Keratinocyte (primary cell): Measurements from ENCODE around the gene CUEDC1. TPM values are rescaled to one million over a fixed set of nuclear protein-coding genes. Genes with fewer than 3 reads are reported as not detected.

Experiments used
- DNase-seq: peaks from one replicate; pipeline ENCODE4 v3.0.0-alpha.2; 2011; ENCODE audit warnings: low read depth, missing footprints, low spot score
- FAIRE-seq: peaks from 2 replicates; lab custom pipeline; 2011; peaks lifted over from hg19 to GRCh38; lab: Jason Lieb, UNC
- H2AFZ ChIP-seq: 2 replicates; pipeline ENCODE4 v1.6.0; 2012; ENCODE audit warnings: low read length, control low read depth, inconsistent platforms; ENCODE audit not compliant: control insufficient read depth
- H3K27ac ChIP-seq: 2 replicates; pipeline ENCODE4 v1.5.1; 2011; ENCODE audit warnings: low read length; ENCODE audit not compliant: control insufficient read depth, insufficient read depth
- H3K27me3 ChIP-seq: 3 replicates; pipeline ENCODE4 v1.6.0; 2011; ENCODE audit warnings: low read length; ENCODE audit not compliant: control insufficient read depth, insufficient read depth; ENCODE audit errors: extremely low read depth
- H3K36me3 ChIP-seq, 2 experiments: 2 replicates in 1 of 2; 3 replicates in 1 of 2; pipeline ENCODE4 v1.5.1; 2011; ENCODE audit warnings: low read length in 2 of 2, mild to moderate bottlenecking in 1 of 2; ENCODE audit not compliant: control insufficient read depth in 2 of 2, insufficient read depth in 2 of 2; ENCODE audit errors: extremely low read depth in 1 of 2
- H3K4me1 ChIP-seq: 3 replicates; pipeline ENCODE4 v1.5.1; 2011; ENCODE audit warnings: low read length; ENCODE audit not compliant: control insufficient read depth, insufficient read depth; ENCODE audit errors: extremely low read depth
- H3K4me2 ChIP-seq: 3 replicates; pipeline ENCODE4 v1.6.0; 2011; ENCODE audit warnings: low read depth, low read length; ENCODE audit not compliant: control insufficient read depth, insufficient read depth; ENCODE audit errors: extremely low read depth
- H3K4me3 ChIP-seq, 3 experiments: fragments of 200-600 bp in 1 of 3; sonication (generic) in 1 of 3; 2 replicates in 2 of 3; 3 replicates in 1 of 3; pipeline ENCODE4 v1.5.1; 2011 to 2016; ENCODE audit warnings: low read length in 3 of 3, mild to moderate bottlenecking in 3 of 3, control low read depth in 2 of 3, inconsistent platforms in 1 of 3, low read depth in 1 of 3, mixed read lengths in 1 of 3, mixed run types in 1 of 3, moderate library complexity in 1 of 3; ENCODE audit not compliant: control insufficient read depth in 2 of 3, insufficient read depth in 2 of 3; ENCODE audit errors: extremely low read depth in 1 of 3
- H3K79me2 ChIP-seq: 2 replicates; pipeline ENCODE4 v1.6.0; 2012; ENCODE audit warnings: low read length; ENCODE audit not compliant: control insufficient read depth, insufficient read depth
- H3K9ac ChIP-seq: 3 replicates; pipeline ENCODE4 v1.6.0; 2011; ENCODE audit warnings: low read length; ENCODE audit not compliant: control insufficient read depth, insufficient read depth; ENCODE audit errors: extremely low read depth
- H3K9me1 ChIP-seq: 3 replicates; pipeline ENCODE4 v1.6.0; 2011; ENCODE audit warnings: low read length; ENCODE audit not compliant: control insufficient read depth, insufficient read depth; ENCODE audit errors: extremely low read depth
- H3K9me3 ChIP-seq: 2 replicates; pipeline ENCODE4 v1.5.1; 2012; ENCODE audit warnings: low read depth, low read length; ENCODE audit not compliant: control insufficient read depth
- H4K20me1 ChIP-seq: 3 replicates; pipeline ENCODE4 v1.6.0; 2011; ENCODE audit warnings: low read length; ENCODE audit not compliant: control insufficient read depth, insufficient read depth; ENCODE audit errors: extremely low read depth
- CTCF ChIP-seq, 3 experiments: IDR thresholded peaks in 1 of 3; conservative IDR thresholded peaks in 1 of 3; optimal IDR thresholded peaks in 1 of 3; 2 replicates in 2 of 3; 3 replicates in 1 of 3; pipeline versions ENCODE3 to v1.5.1; 2011; ENCODE audit warnings: low read length in 3 of 3, mild to moderate bottlenecking in 3 of 3, moderate library complexity in 2 of 3, control low read depth in 1 of 3, inconsistent platforms in 1 of 3; ENCODE audit not compliant: insufficient read depth in 2 of 3; ENCODE audit errors: extremely low read depth in 1 of 3
- EZH2 ChIP-seq: IDR thresholded peaks from one replicate; pipeline ENCODE4 v1.6.1; 2012; ENCODE audit warnings: inconsistent platforms, mild to moderate bottlenecking, low read length, moderate library complexity
- dilution Hi-C: fragments of 300-500 bp; cut with MboI; formaldehyde crosslinking; loops from one replicate; pipeline ENCODE4 v1.7.0; 2020; ENCODE audit warnings: low sequenced_read_pairs; ENCODE audit not compliant: extremely low pct_ligation_motif_present
- polyA plus RNA-seq, 5 experiments: library from polyadenylated mRNA; depleted of rRNA in 3 of 5; stranded (reverse) in 3 of 5; stranded (forward) in 1 of 5; unstranded in 1 of 5; fragments of >200 nt; gene quantifications; 1 replicate in 1 of 5; 2 replicates in 3 of 5; 3 replicates in 1 of 5; pipeline versions ENCODE4 v1.2.1 to v1.2.3, GENCODE V29; 2011 to 2012; ENCODE audit warnings: missing spikeins in 2 of 5, low read depth in 1 of 5, low replicate concordance in 1 of 5

The CUEDC1 gene
- polyA plus RNA-seq, 1 donor (not counting 4 experiments of a cell fraction or from before 2014, with no cell fraction given): 12.9 TPM

- Histone ChIP-seq H3K4me1 (peaks cover 17% of the 10 kb centered on the region), H3K36me3 (no peaks in the 10 kb centered on the region), H2AFZ (no peak overlapping the region), H3K4me2 (no peak overlapping the region), H3K9ac (no peak overlapping the region), H3K27me3 (no peaks in the 10 kb centered on the region), H3K27ac (no peak overlapping the region), H3K79me2 (no peaks in the 10 kb centered on the region), H3K9me3 (no peaks in the 10 kb centered on the region), H3K4me3 (no peak overlapping the region), H4K20me1 (no peaks in the 10 kb centered on the region), H3K9me1 (no peaks in the 10 kb centered on the region)
- dilution Hi-C loops: no loop called here
- no peak for FAIRE-seq
- no peak for DNase-seq
- TF ChIP-seq EZH2 (no peak), CTCF (optimal IDR thresholded peaks at IDR 0.05 in 1 of 3, IDR thresholded peaks at IDR 0.05 in 1 of 3, conservative IDR thresholded peaks at IDR 0.05 in 1 of 3; ENCODE audit: extremely low read depth in 1 of 3, insufficient read depth in 2 of 3, low read length in 3 of 3) (no peak)
These were observed 98.2 kb downstream of the CUEDC1 start for GRCh38 chr17:57856792-57857620.

GRCh38 chr17:57855391-57856035 is 99.7 kb downstream of the CUEDC1 start:
- H3K4me1 ChIP-seq: peaks cover 16% of the 10 kb centered on the region
- DNase-seq (no peak), FAIRE-seq (no peak)
- no peaks in the 10 kb centered on the region for H4K20me1 ChIP-seq
- dilution Hi-C loops: no loop called here
- H3K9me1 ChIP-seq: no peaks in the 10 kb centered on the region
- H3K36me3 ChIP-seq: no peaks in the 10 kb centered on the region
- no peak overlapping the region for H3K4me2 ChIP-seq
- TF ChIP-seq CTCF (optimal IDR thresholded peaks at IDR 0.05 in 1 of 3, IDR thresholded peaks at IDR 0.05 in 1 of 3, conservative IDR thresholded peaks at IDR 0.05 in 1 of 3; ENCODE audit: extremely low read depth in 1 of 3, insufficient read depth in 2 of 3, low read length in 3 of 3) (no peak), EZH2 (no peak)
- no peak overlapping the region for H3K27ac ChIP-seq
- H3K9ac ChIP-seq: no peak overlapping the region
- no peaks in the 10 kb centered on the region for H3K9me3 ChIP-seq
- H3K27me3 ChIP-seq: no peaks in the 10 kb centered on the region
- no peak overlapping the region for H2AFZ ChIP-seq
- no peaks in the 10 kb centered on the region for H3K79me2 ChIP-seq
- no peak overlapping the region for H3K4me3 ChIP-seq
